ENCODE results near the gene CPLANE1.
"Not testable (repeated sequence)": the region's sequence is repeated elsewhere in the genome, so short reads cannot be mapped to it uniquely, and the experiment has no call there.

CPLANE1 gene

DNA sequence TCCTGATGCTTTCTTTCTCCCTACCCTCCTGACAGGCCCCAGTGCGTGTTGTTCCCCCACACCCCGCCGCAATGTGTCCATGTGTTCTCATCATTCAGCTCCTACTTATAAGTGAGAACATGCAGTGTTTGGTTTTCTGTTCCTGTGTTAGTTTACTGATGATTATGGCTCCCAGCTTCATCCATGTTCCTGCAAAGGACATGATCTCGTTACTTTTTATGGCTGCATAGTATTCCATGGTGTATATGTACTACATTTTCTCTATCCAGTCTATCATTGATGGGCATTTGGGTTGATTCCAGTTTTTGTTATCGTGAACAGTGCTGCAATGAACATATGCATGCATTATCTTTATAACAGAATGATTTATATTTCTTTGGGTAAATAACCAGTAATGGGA is 149.9 kb downstream of the CPLANE1 start:
- not testable (repeated sequence) for H2AFZ ChIP-seq (ENCODE audit: low read depth, low read length); H3K36me3 ChIP-seq (ENCODE audit: insufficient read depth, low read length); H3K4me3 ChIP-seq (ENCODE audit: low read length); H3K4me1 ChIP-seq (ENCODE audit: insufficient read depth, low read length); H3K27me3 ChIP-seq (ENCODE audit: insufficient read depth, low read length)
- peaks cover 12% of the 10 kb centered on the region for H3K9me3 ChIP-seq (ENCODE audit: low read length)

DNA sequence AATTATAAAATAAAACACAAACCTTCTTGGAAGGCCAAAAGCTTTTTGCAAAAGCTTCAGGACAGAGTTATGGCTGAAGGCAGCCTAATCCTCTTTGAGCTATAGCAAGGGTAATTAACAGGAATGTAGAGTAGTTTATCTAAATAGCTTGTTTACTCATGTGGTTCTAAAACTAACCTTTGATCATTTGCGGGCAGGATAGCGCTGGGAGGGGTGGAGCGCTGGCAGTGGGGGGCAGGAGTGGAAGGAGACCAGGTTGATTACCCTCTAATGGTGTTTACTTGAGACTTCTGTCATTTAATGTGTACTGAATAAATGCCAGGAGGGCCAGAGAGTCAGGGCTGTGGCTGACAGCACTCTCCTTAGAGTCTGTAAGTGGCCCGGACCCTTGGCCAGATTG is 155.4 kb downstream of the CPLANE1 start:
- H3K27me3 ChIP-seq (ENCODE audit: insufficient read depth, low read length); H2AFZ ChIP-seq (ENCODE audit: low read depth, low read length); H3K36me3 ChIP-seq (ENCODE audit: insufficient read depth, low read length); H3K4me3 ChIP-seq (ENCODE audit: low read length); H3K4me1 ChIP-seq (ENCODE audit: insufficient read depth, low read length); H3K9me3 ChIP-seq (ENCODE audit: low read length): not testable (repeated sequence)

DNA sequence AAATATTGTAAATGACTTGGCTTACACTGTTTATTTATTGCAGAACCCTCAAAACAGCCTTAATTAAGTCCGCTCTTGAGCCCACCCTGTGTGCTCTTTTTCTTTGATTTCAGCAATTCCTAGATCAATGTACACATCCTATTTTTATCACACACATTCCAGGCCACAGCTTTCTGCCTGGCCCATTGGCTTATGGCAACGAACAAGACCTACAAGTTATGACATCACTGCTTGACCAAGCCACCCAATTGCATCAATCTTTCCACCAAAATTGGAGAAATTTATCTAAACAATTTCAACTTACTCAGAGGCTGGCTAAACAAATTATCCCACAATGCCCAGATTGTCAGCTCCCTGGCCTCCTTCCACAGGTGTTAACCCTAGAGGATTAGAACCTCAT is 158.4 kb downstream of the CPLANE1 start:
- Histone ChIP-seq H3K36me3 (ENCODE audit: insufficient read depth, low read length) (no peaks in the 10 kb centered on the region), H3K27me3 (ENCODE audit: insufficient read depth, low read length) (no peaks in the 10 kb centered on the region), H3K4me1 (ENCODE audit: insufficient read depth, low read length) (peaks cover 8% of the 10 kb centered on the region), H2AFZ (ENCODE audit: low read depth, low read length) (no peak overlapping the region), H3K9me3 (ENCODE audit: low read length) (peaks cover 2% of the 10 kb centered on the region), H3K4me3 (ENCODE audit: low read length) (no peak overlapping the region)

DNA sequence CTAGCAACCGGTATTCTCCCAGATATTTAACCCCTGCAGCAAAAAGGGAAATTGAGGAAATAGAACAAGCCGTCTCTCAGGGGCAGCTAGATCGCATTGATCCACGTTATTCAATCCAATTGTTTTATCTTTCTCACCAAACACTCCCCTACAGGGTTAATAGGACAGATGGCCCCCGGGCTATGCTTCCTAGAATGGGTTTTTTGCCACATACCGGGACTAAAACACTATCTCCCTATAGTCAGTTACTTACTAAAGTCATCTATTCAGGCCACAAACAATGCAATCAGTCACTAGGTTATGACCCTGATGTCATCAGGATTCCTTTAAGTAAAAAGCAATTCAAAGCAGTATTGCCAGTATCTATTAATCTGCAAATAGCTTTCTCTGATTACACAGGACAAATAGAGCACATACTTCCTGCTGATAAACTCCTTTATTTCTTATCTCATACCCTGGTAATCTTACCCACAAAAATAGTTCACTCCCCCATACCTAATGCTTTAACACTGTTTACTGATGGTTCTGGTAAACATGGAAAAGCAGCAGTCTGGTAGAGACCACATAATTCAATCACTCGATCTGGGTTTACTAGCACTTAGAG is 159.0 kb downstream of the CPLANE1 start:
- H3K4me3 ChIP-seq (ENCODE audit: low read length) = no peak overlapping the region
- H3K9me3 ChIP-seq (ENCODE audit: low read length) = peaks cover 5% of the 10 kb centered on the region
- H2AFZ ChIP-seq (ENCODE audit: low read depth, low read length) = no peak overlapping the region
- no peaks in the 10 kb centered on the region for H3K27me3 ChIP-seq (ENCODE audit: insufficient read depth, low read length)
- H3K36me3 ChIP-seq (ENCODE audit: insufficient read depth, low read length) = no peaks in the 10 kb centered on the region
- peaks cover 8% of the 10 kb centered on the region for H3K4me1 ChIP-seq (ENCODE audit: insufficient read depth, low read length)

DNA sequence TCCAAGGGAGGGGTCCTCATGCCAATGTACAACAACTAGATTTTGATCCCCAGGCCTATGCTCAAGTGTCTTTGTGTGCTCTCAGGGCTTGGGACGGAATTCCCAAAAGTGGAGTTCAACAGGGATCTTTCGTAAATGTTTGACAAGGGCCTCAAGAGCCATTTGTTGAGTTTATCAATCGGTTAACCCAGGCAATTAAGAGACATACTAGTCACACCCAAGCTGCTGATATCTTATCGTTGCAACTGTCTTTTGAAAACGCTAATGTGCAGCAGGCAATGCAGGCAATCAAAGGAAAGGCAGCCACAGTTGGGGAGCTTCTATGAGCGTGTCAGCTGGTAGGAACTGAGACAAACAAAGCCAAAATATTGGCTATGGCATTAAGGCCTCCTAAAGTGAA is 161.2 kb downstream of the CPLANE1 start:
- H3K4me3 ChIP-seq (ENCODE audit: low read length) = no peak overlapping the region
- H2AFZ ChIP-seq (ENCODE audit: low read depth, low read length) = no peak overlapping the region
- H3K27me3 ChIP-seq (ENCODE audit: insufficient read depth, low read length) = no peaks in the 10 kb centered on the region
- peaks cover 8% of the 10 kb centered on the region for H3K4me1 ChIP-seq (ENCODE audit: insufficient read depth, low read length)
- peaks cover 3% of the 10 kb centered on the region for H3K9me3 ChIP-seq (ENCODE audit: low read length)
- H3K36me3 ChIP-seq (ENCODE audit: insufficient read depth, low read length) = no peaks in the 10 kb centered on the region

DNA sequence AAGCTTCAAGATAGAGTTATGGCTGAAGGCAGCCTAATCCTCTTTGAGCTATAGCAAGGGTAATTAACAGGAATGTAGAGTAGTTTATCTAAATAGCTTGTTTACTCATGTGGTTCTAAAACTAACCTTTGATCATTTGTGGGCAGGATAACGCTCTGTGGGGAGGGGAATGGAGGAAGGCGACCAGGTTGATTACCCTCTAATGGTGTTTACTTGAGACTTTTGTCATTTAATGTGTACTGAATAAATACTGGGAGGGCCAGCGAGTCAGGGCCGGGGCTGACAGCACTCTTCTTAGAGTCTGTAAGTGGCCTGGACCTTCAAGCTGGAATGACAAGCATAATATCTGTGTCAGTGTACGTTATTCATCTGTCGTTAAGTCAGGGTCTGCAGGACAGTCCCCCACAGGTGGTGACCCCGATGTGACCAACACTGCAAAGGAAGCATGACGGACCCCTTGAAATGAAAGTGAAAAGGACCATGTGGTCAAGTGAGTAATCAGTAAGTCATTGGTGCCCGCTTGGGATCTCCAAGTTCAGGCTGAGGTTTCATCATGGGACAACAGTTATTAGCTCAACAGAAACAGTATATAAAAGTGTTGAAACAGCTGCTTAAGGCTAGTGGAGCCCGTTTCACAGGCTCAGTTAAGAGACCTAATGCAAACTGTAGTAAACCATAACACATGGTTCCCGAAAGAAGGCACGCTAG is 162.6 kb downstream of the CPLANE1 start:
- Histone ChIP-seq H3K9me3 (ENCODE audit: low read length) (peaks cover 3% of the 10 kb centered on the region), H2AFZ (ENCODE audit: low read depth, low read length) (no peak overlapping the region), H3K36me3 (ENCODE audit: insufficient read depth, low read length) (peaks cover 1% of the 10 kb centered on the region), H3K4me1 (ENCODE audit: insufficient read depth, low read length) (peaks cover 8% of the 10 kb centered on the region), H3K4me3 (ENCODE audit: low read length) (no peak overlapping the region), H3K27me3 (ENCODE audit: insufficient read depth, low read length) (no peaks in the 10 kb centered on the region)

DNA sequence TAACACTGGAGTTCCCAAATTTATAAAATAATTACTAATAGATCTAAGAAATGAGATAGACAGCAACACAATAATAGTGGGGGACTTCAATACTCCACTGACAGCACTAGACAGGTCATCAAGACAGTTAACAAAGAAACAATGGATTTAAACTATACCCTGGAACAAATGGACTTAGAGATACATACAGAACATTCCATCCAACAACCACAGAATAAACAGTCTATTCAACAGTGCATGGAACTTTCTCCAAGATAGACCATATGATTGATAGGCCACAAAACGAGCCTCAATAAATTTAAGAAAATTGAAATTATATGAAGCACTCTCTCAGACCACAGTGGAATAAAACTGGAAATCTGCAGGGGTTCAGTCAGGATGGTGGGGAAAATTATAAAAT is 163.2 kb downstream of the CPLANE1 start:
- not testable (repeated sequence) for H3K4me1 ChIP-seq (ENCODE audit: insufficient read depth, low read length); H3K27me3 ChIP-seq (ENCODE audit: insufficient read depth, low read length); H3K4me3 ChIP-seq (ENCODE audit: low read length); H3K9me3 ChIP-seq (ENCODE audit: low read length); H2AFZ ChIP-seq (ENCODE audit: low read depth, low read length); H3K36me3 ChIP-seq (ENCODE audit: insufficient read depth, low read length)

DNA sequence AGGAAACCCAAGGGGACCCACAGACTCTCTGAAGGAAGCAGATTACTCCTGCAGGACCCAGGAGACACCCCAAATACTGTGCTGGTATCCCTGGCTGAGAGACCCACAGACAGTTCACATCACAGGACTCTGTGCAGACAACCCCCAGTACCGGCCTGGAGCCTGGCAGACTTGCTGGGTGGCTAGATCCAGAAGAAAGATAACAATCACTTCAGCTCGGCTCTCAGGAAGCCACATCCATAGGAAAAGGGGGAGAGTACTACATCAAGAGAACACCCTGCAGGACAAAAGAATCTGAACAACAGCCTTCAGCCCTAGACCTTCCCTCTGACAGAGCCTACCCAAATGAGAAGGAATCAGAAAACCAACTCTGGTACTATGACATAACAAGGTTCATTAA is 166.2 kb downstream of the CPLANE1 start:
- not testable (repeated sequence) for H3K27me3 ChIP-seq (ENCODE audit: insufficient read depth, low read length)

DNA sequence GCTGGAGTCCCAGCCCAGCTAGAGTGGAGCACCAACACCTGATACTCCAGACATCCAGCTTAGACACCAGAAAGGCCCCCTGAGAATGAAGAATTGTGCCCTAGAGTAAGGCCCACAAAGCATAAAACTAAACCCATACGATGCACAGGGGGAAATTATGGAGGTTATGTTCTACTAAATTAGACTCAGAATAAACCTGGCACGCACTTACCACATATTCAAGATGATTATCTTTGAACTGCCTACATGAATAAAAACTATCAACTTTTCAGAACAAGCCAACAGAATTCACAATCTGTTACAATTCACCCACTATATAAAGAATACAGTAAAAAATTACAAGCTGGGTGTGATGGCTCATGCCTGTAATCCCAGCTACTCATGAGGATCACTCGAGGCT is 168.5 kb downstream of the CPLANE1 start:
- peaks cover 7% of the 10 kb centered on the region for H3K9me3 ChIP-seq (ENCODE audit: low read length)

More for the DNA sequence above, 166.2 kb downstream of the CPLANE1 start:
- not testable (repeated sequence) for H2AFZ ChIP-seq (ENCODE audit: low read depth, low read length); H3K4me1 ChIP-seq (ENCODE audit: insufficient read depth, low read length); H3K36me3 ChIP-seq (ENCODE audit: insufficient read depth, low read length); H3K4me3 ChIP-seq (ENCODE audit: low read length); H3K9me3 ChIP-seq (ENCODE audit: low read length)

DNA sequence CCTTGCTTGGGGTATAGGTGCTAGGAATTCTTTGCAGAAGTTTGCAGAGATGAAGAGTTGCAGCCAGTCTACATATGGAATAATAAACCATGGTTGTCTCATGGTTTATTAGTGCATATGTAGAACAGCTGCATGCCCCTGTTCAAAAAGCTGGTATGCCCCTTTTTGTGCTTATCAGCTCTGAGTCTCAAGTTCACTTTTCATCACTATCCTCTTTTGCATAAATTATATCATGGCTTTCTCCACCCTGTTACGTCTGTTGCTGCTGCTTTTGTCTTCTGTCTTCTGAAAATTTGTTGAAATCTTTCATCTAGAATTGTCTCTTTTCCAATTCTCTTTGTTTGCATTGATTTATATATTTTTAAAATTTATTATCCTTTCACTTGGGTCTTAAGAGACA is 172.0 kb downstream of the CPLANE1 start:
- Histone ChIP-seq H3K9me3 (ENCODE audit: low read length) (peaks cover 4% of the 10 kb centered on the region), H3K36me3 (ENCODE audit: insufficient read depth, low read length) (peaks cover 8% of the 10 kb centered on the region), H3K4me3 (ENCODE audit: low read length) (no peak overlapping the region), H3K27me3 (ENCODE audit: insufficient read depth, low read length) (no peaks in the 10 kb centered on the region), H3K4me1 (ENCODE audit: insufficient read depth, low read length) (no peaks in the 10 kb centered on the region), H2AFZ (ENCODE audit: low read depth, low read length) (no peak overlapping the region)

More for the DNA sequence above, 168.5 kb downstream of the CPLANE1 start:
- H3K27me3 ChIP-seq (ENCODE audit: insufficient read depth, low read length) = no peaks in the 10 kb centered on the region
- peaks cover 8% of the 10 kb centered on the region for H3K36me3 ChIP-seq (ENCODE audit: insufficient read depth, low read length)
- H2AFZ ChIP-seq (ENCODE audit: low read depth, low read length) = no peak overlapping the region
- no peak overlapping the region for H3K4me3 ChIP-seq (ENCODE audit: low read length)
- no peaks in the 10 kb centered on the region for H3K4me1 ChIP-seq (ENCODE audit: insufficient read depth, low read length)

DNA sequence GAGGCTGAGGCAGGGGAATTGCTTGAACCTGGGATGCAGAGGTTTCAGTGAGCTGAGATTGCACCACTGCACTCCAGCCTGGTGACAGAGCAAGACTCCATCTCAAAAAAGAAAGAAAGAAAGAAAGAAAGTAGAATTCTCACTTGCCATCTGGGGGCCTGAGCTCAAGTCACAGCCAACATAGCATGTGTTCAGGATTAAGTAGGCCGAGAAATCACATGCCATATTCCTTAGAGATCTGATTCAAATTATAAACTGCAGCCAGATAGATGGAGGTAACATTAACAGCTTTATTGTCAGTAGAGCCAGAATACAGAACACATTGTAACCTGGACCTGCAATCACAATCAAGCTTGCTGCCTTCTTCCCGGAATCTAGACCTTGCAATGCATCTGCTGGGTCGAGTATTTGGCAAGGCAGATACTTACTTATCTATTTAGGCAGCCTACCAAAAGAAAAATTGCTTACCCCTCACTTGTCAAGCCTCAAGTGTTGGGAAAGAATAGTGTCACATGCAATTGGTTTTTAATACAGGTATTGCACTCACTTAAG is 173.7 kb downstream of the CPLANE1 start:
- peaks cover 6% of the 10 kb centered on the region for H3K36me3 ChIP-seq (ENCODE audit: insufficient read depth, low read length)
- H3K4me1 ChIP-seq (ENCODE audit: insufficient read depth, low read length) = no peaks in the 10 kb centered on the region
- H2AFZ ChIP-seq (ENCODE audit: low read depth, low read length) = no peak overlapping the region
- no peak overlapping the region for H3K4me3 ChIP-seq (ENCODE audit: low read length)
- H3K9me3 ChIP-seq (ENCODE audit: low read length) = peaks cover 4% of the 10 kb centered on the region
- H3K27me3 ChIP-seq (ENCODE audit: insufficient read depth, low read length) = no peaks in the 10 kb centered on the region

DNA sequence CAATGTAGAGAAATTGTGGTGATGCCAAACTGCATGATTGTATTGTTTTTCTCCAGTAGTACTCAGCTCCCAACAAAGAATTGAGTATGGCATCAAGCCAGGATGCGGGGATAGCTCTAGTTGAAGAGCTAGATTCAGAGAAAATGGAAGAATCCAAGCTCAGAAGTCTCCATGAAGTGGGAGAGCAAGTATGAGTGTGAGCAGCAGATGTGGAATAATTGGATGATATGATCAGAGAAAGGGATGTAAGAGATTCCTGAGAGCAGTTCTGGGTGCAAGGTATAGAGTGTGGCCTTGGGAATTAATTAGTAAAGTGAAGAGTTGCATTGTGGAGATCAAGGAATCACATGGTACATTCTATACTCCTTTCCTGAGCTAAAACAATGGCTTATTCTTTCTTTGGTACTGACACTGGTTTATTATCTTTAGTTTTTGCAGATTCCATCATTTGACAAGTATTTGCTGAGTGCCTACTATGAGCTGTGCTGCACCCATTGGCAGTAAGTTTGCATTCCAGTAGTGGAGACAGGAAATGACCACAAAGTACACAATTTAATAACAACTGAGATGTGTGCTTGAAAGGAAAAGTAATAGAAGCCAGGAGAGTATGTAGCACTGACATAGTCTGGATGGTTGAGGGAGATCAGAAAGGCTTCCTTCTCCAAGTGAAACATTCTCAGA is 177.1 kb downstream of the CPLANE1 start:
- Histone ChIP-seq H3K27me3 (ENCODE audit: insufficient read depth, low read length) (no peaks in the 10 kb centered on the region), H3K36me3 (ENCODE audit: insufficient read depth, low read length) (no peaks in the 10 kb centered on the region), H2AFZ (ENCODE audit: low read depth, low read length) (no peak overlapping the region), H3K4me3 (ENCODE audit: low read length) (no peak overlapping the region), H3K9me3 (ENCODE audit: low read length) (no peaks in the 10 kb centered on the region), H3K4me1 (ENCODE audit: insufficient read depth, low read length) (no peaks in the 10 kb centered on the region)

DNA sequence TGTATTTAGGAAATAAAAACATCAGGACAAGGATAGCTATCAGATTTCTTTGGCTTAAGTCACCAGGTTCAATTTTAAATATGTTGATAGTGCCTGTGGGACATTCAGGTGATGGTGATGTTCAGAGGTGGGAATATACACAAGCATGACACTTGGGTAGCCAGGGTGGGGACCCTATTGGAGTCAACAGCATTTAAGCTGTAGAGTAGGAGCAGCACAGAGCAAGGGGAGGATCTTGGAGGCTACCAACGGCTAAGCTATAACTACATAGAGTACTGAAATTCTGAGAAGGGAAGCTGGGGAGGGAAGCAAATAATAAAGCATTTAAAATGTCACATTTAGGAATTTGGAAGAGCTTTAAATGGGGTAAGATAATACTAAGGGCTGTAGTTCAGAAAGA is 177.7 kb downstream of the CPLANE1 start:
- Histone ChIP-seq H3K4me3 (ENCODE audit: low read length) (no peak overlapping the region), H3K27me3 (ENCODE audit: insufficient read depth, low read length) (no peaks in the 10 kb centered on the region), H3K9me3 (ENCODE audit: low read length) (no peaks in the 10 kb centered on the region), H3K4me1 (ENCODE audit: insufficient read depth, low read length) (no peaks in the 10 kb centered on the region), H3K36me3 (ENCODE audit: insufficient read depth, low read length) (peaks cover under 1% of the 10 kb centered on the region), H2AFZ (ENCODE audit: low read depth, low read length) (no peak overlapping the region)
